Chondrocyte (in vitro differentiated cells): Measurements from ENCODE around the gene CCR5AS.

Experiments
- DNase-seq: peaks from one replicate; pipeline ENCODE4 v3.0.0; 2021; ENCODE audit warnings: mixed read lengths, low spot score
- H3K27ac Mint-ChIP-seq: one replicate; pipeline ENCODE4 v1.8.0; 2021; ENCODE audit warnings: mild to moderate bottlenecking, moderate library complexity, mixed read lengths; ENCODE audit not compliant: unreplicated experiment
- H3K27me3 Mint-ChIP-seq: 2 replicates; pipeline ENCODE4 v1.8.0; 2021; ENCODE audit warnings: low read depth, mixed read lengths
- H3K36me3 Mint-ChIP-seq: 2 replicates; pipeline ENCODE4 v1.8.0; 2021; ENCODE audit warnings: low read depth, mixed read lengths
- H3K4me1 Mint-ChIP-seq: 2 replicates; pipeline ENCODE4 v1.8.0; 2021; ENCODE audit warnings: low read depth, mild to moderate bottlenecking, mixed read lengths
- H3K4me3 Mint-ChIP-seq: one replicate; pipeline ENCODE4 v1.8.0; 2021; ENCODE audit warnings: mild to moderate bottlenecking, moderate library complexity, mixed read lengths; ENCODE audit not compliant: unreplicated experiment
- H3K9me3 Mint-ChIP-seq: 2 replicates; pipeline ENCODE4 v1.8.0; 2021; ENCODE audit warnings: low read depth, mixed read lengths
- CTCF ChIP-seq: fragments of 200-600 bp; sonication (generic); IDR thresholded peaks from 2 replicates; pipeline ENCODE4 v1.5.0; 2021; ENCODE audit warnings: antibody characterized with exemption, mild to moderate bottlenecking, moderate library complexity

Gene CCR5AS

GRCh38 chr3:46367811-46368210, 39.1 kb downstream of the CCR5AS start:
- H3K27ac Mint-ChIP-seq, result no peak overlapping the region
- no peaks in the 10 kb centered on the region for H3K36me3 Mint-ChIP-seq
- no peak overlapping the region for H3K4me3 Mint-ChIP-seq
- TF ChIP-seq CTCF, result no peak
- no peaks in the 10 kb centered on the region for H3K9me3 Mint-ChIP-seq
- no peak for DNase-seq
- H3K27me3 Mint-ChIP-seq, result peaks cover 51% of the 10 kb centered on the region
- no peaks in the 10 kb centered on the region for H3K4me1 Mint-ChIP-seq

- DNase-seq, result no peak
- peaks cover 3% of the 10 kb centered on the region for H3K4me1 Mint-ChIP-seq
- TF ChIP-seq CTCF, result no peak
- peaks cover 46% of the 10 kb centered on the region for H3K27me3 Mint-ChIP-seq
- no peaks in the 10 kb centered on the region for H3K36me3 Mint-ChIP-seq
- H3K27ac Mint-ChIP-seq, result no peak overlapping the region
- no peaks in the 10 kb centered on the region for H3K9me3 Mint-ChIP-seq
- no peak overlapping the region for H3K4me3 Mint-ChIP-seq
These were observed 40.9 kb downstream of the CCR5AS start for GRCh38 chr3:46365737-46366524.

- H3K27ac Mint-ChIP-seq, result no peak overlapping the region
- H3K9me3 Mint-ChIP-seq, result no peaks in the 10 kb centered on the region
- peaks cover 46% of the 10 kb centered on the region for H3K27me3 Mint-ChIP-seq
- H3K4me1 Mint-ChIP-seq, result peaks cover 3% of the 10 kb centered on the region
- no peaks in the 10 kb centered on the region for H3K36me3 Mint-ChIP-seq
- no peak for TF ChIP-seq CTCF
- DNase-seq, result no peak
- no peak overlapping the region for H3K4me3 Mint-ChIP-seq
These were observed 41.8 kb downstream of the CCR5AS start for GRCh38 chr3:46365041-46365440.

- peaks cover 49% of the 10 kb centered on the region for H3K27me3 Mint-ChIP-seq
- H3K4me3 Mint-ChIP-seq, result no peak overlapping the region
- H3K4me1 Mint-ChIP-seq, result peaks cover 3% of the 10 kb centered on the region
- DNase-seq, result no peak
- no peak overlapping the region for H3K27ac Mint-ChIP-seq
- no peak for TF ChIP-seq CTCF
- no peaks in the 10 kb centered on the region for H3K36me3 Mint-ChIP-seq
- H3K9me3 Mint-ChIP-seq, result no peaks in the 10 kb centered on the region
These were observed 45.2 kb downstream of the CCR5AS start for GRCh38 chr3:46361408-46362283.

GRCh38 chr3:46360907-46361306, 46.0 kb downstream of the CCR5AS start:
- no peaks in the 10 kb centered on the region for H3K9me3 Mint-ChIP-seq
- peaks cover 3% of the 10 kb centered on the region for H3K4me1 Mint-ChIP-seq
- H3K36me3 Mint-ChIP-seq, result no peaks in the 10 kb centered on the region
- no peak for DNase-seq
- TF ChIP-seq CTCF, result no peak
- H3K27ac Mint-ChIP-seq, result no peak overlapping the region
- peaks cover 50% of the 10 kb centered on the region for H3K27me3 Mint-ChIP-seq
- no peak overlapping the region for H3K4me3 Mint-ChIP-seq
